GM12874 (cell line): ENCODE measurements around the gene ARHGEF28.

Experiments used
- CTCF ChIP-seq: IDR thresholded peaks from 2 replicates; pipeline ENCODE4 v1.5.1; 2011; ENCODE audit warnings: low read depth, mild to moderate bottlenecking, control low read depth, low read length, moderate library complexity; ENCODE audit not compliant: insufficient read depth

ARHGEF28 gene

GRCh38 chr5:73887688-73888087 is 261.7 kb downstream of the ARHGEF28 start:
- no peak for TF ChIP-seq CTCF

GRCh38 chr5:73890569-73890968 is 264.6 kb downstream of the ARHGEF28 start:
- TF ChIP-seq CTCF = no peak

- TF ChIP-seq CTCF = no peak
Measured at GRCh38 chr5:73892218-73892617, 266.2 kb downstream of the ARHGEF28 start.

GRCh38 chr5:73892806-73893205 is 266.8 kb downstream of the ARHGEF28 start:
- TF ChIP-seq CTCF = no peak

- TF ChIP-seq CTCF = no peak
Measured at GRCh38 chr5:73893813-73894212, 267.8 kb downstream of the ARHGEF28 start.

GRCh38 chr5:73894860-73895259 is 268.9 kb downstream of the ARHGEF28 start:
- TF ChIP-seq CTCF = no peak

GRCh38 chr5:73895471-73895870 is 269.5 kb downstream of the ARHGEF28 start:
- TF ChIP-seq CTCF = no peak

GRCh38 chr5:73896097-73896496 is 270.1 kb downstream of the ARHGEF28 start:
- no peak for TF ChIP-seq CTCF
